SW 1271 (cell line): ENCODE results near the gene SKI.

Source experiments
- DNase-seq, 2 experiments: peaks; one replicate each; lab custom pipeline; 2025; lab: John Stamatoyannopoulos, UW

The SKI gene

DNA sequence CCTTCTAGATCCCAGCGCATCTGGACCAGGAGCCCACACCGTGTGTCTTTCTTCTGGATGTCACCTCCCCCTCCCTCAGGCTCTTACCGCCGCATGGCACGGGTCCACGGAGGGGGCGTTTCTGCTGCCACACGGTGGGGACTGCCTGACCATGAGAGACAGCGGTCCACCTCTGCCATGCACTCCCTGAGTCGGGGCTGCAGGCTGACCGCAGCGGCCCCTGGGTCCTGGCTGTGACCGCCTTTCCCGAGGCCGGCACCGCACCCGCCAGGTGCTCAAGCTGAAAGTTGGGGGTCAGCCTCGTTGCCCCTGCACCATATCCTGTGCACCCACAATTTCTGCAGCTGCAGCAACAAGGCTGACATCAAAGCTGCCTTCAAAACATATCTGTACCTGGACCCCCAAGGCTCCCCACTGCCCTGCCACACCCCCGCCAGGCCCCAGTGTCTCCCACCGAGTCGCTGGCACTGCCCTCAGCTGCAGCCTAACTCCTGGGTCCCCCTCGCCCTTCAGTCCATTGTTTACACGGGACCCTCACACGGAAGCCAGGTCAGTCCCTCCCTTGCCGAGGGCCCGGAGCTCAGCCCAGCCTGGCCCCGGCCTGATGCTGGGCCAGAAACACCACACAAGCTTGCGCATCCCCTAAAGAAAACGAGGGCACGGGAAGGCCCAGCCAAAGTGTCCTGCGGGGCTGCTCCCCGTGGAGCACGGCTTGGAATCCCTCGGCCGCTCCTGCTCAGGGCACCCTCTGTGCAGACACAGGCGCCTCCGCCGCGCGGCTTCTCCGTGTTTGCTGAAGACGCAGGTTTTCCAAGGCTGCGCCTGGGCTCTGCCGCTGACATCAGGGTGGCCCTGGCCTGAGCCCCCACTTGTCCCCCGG, 111.3 kb downstream of the SKI start:
- no peak for DNase-seq

DNA sequence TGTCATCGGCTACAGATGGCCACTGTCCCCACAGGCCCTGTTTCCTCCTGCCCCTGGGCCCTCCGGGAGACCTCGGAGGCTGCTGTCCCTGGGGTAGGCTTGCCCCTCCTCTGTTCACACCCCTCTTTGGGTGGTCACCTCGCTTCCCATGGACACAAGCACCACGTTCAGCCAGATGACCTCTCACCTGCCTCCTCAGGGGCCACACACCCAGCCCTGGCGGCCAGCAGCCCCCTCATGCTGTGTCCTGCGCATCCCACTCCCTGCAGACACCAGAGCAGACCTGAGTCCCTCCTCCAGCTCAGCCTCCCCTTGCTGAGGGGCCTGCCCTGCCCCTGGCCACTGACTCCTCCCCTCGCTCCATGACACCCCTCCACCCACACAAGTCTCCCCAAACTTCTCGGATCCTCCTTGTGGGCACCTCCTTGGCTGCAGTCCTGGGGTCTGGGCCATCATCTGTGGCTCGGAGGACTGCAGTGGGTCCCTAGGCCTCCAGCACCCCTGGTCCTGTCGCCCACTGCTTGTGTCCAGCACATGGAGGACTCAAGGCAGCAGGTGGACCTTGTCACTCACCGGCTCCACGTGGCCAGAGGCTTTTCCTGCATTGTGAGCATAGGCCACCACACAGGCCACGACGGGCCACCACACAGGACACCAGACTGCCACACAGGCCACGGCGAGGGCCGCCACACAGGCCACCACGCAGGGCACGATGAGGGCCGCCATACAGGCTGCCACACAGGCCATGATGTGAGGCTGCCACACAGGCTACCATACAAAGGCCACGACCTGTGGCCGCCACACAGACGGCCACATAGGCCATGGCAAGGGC, 112.2 kb downstream of the SKI start:
- no peak for DNase-seq

DNA sequence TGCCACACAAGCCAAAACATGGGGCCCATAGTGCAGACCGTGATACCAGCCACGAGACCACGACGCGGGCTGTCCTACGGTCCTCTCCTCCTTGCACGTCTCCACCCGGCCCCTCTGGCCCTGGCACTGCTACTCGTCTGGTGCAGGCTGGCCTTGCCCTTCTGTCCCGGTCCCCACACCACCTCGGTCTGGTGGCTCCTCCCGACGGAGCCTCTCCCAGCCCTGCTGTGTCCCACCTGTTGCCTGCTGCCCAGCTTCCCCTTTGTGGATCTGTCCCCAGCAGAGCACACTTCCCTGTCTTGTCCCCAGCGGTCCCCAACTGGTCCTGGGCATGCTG, 112.8 kb downstream of the SKI start:
- no peak for DNase-seq

DNA sequence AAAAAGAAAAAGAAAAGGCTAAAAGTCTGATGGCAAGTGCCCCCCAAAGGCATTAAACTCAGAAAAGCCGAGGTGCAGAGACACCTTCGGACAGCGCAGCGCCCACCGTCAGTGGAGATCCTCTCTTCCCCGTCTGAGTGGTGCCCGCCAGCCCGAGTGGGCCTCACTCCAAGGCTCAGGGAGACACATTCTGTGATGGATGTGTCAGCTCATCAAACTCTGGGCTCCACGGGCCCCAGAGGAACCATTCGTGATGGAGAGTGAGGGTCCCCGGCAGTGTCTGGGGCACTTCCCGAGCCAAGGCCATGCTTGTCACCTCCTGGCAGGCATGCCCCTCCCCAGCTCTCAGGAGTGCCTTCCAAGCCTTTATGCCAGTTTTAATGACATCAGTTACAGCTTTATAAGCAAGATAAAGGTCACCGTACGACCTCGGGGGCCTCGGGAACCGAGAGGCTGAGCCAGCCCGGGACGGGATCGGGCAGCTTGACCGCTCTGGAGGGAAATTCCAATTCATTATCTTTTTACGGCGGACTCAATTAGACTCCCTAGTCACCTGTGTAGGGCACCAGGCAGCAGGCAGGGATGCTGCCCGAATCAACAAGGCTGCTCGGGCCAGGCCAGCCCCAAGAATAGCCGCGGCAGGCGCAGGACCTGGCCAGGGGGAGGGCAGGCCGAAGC, 113.7 kb downstream of the SKI start:
- no peak for DNase-seq

DNA sequence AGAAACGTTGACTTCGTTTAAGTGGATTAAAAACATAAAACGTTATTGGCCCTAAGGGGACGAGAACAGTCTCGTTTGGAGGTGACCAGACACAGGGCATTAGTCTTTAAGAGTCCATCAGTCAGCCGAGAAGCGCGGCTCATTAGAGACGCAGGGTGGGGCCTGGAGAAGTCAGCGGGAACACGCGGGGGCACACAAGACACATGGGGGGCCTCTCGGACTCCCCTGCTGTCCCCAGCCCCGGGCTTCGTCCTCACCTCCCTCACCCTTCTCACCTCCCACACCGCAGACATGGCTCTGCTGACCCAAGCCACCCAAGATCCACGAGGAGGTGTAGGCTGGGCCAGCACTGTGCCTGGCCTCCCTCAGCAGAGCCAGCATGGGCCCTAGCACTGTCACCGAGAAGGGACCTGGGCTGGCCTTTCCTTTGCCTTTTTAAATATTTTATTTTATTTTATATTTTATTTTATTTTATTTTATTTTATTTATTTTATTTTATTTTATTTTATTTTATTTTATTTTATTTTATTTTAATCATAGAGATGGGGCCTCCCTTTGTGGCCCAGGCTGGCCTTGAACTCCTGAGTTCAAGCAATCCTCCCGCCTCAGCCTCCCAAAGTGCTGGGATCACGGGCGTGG, 114.4 kb downstream of the SKI start:
- no peak for DNase-seq

DNA sequence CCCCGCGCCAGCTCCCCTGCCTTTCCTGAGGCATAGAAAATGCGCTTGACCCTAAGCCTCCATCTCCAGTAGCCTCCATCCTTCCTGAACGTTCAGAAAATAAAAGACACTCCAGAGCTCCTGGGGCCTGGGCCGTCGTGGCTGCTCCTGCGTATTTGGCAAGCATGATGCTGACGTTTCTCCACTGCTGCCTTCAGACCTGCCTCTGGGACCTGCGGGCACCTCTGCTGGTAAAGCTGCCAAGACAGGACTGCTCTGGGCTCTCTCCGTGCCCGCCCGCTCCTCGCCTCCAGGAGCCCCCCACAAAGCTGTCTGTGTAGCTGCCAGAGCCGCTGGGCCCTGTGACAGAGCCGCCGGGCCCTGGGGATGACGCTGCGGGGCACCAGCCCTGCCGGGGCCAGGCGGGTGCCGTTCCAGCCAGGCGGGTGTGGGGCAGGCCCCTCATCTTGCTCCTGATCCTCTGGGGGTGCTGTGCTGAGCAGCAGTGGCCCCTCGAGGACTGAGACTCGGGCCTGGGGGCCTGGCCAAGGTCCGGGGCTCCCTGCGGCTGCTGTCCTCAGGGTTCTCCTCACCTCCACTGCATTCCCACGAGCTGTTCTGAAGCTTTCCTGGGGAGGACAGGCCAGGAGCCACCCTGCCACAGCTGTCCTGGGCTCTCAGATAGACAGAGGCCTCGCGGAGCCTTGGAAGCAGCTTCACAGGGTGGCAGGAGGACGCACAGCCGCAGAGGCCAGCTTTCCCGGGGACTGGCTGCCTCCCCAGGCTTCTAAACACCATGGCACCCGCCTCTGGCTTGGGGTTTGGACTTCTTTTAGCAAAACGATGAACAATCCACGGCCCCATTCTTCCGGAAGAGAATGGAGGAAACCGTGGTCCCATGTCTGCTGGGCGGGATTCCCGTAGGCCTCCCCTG, 115.2 kb downstream of the SKI start:
- DNase-seq: no peak

DNA sequence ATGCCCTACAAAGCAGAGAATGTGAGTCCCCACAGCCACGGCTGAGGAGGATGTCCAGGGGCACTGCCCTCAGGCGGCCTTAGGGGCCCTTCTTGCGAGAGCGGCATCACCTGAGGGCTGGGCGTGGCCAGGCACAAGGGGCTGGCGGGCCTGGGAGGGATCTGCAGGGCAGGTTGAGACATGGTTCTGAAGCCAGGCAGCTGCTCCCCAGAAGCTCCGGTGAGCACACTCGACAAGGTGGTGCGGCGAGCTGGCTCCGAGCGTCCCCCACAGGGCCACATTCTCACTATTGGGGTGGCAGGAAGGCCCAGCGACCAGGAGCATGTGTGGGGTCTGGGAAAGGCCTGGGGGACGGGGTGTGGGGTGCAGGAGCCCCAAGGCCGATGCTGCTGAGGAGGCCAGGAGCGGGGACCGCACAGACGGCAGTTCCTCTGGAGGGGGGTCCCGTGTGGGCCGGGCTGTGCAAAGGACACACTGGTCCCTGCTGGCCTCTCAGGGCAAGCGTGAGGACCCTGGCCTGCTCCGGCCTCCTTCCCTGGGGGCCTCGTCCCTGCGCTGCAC, 116.1 kb downstream of the SKI start:
- no peak for DNase-seq

DNA sequence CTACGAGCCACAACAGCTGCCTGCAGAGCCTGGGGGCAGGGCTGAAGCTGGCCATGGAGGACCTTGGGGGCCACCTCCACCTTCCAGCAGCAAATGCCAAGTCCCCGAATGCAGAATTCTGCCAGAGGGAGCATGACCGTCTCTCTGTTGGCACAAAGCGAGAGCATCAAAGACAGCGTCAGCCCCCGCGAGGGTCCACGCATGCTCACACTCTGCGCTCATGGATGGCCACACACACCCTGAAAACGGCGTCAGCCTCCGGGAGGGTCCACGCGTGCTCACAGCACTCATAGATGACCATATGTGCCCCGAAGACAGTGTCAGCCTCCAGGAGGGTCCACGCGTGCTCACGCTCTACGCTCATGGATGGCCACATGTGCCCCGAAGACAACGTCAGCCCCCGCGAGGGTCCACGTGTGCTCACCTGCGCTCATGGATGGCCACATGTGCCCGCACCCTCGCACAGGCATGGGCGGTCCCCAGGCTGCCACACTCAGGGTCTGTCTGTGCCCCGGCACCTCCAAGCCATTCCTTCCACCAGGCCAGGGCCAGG, 116.7 kb downstream of the SKI start:
- no peak for DNase-seq

DNA sequence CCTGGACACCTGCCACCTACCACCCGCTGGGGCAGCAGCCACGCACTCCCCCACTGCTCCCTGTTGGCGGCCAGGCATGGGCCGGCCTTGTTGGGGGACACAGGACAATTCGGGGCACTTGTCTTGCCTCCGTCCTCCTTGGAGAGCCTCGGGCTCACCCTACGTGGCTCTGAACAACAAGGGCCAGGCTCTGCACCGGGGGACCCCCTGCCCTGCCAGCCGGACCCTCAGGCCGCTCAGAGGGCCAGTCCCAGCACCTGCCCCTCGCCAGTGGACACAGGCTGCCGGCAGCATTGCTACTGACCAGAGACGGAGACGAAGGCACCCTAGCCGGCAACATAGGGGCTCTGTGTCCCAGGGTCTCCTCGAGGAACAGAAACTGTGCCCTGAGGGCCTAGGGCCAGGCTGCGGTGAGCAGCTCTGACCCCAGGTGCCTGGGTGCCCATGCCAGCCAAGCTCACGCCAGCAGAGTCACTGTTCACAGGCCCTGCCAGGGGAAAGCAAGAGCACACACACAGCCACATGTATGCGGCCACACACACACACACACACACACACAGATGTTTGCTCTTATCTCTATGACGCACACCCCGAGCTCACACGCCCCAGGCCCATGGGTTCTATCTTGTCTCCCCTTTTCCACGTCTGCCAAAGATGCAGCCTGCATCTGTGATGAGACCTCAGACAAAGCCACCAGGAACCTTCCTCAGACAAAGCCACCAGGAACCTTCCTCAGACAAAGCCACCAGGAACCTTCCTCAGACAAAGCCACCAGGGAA, 117.4 kb downstream of the SKI start:
- DNase-seq: no peak

DNA sequence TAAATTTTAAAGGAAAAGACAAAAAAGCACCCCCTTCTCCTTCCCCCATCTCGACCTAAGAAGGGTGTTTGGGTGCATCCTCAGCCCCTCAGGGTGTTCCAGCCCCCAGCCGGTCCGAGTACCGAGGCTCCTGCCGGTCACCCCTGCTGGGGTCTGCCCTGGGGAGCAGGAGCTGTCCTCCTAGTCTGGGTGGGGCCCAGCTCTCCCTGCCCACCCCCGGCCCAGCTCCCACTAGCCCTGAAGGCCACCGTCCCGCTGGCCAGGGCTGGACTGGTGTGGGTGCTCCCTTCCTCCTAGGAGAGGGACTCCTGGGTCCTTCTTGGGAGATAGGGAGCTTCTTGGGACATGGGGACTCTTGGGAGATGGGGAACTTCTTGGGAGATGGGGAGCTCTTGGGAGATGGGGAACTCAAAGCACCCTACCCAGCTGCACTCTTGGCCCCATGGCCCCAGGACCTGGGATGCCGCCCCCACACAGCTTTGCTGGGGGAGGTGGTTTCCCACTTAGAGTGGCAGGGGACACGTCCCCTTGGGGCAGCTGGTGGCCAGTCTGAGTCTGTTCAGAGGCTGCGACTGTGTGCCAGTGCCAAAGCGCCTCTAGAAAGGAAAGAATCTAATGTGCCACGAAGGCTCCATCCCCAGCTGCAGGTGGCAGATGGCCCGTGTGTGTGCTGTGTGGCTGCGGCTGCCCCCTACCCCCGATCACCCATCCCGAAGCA, 118.7 kb downstream of the SKI start:
- no peak for DNase-seq

DNA sequence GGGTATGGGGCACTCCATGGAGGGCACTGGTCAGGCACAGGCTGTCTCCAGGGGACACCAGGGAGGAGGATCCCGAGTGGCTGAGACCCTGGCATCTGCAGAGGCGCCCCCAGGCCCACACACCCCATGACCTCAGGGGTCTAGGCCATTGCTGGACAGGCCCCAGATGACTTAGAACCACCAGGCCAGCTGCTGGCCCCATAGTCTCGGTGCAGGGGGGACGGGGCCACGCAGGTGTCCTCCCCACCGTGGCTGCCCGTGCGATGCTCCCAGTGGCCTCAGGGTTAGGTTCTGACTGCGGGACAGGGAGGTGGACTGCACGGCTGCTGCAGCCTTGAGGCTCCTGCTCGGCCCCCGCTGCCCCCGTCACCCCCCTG, 119.3 kb downstream of the SKI start:
- no peak for DNase-seq

DNA sequence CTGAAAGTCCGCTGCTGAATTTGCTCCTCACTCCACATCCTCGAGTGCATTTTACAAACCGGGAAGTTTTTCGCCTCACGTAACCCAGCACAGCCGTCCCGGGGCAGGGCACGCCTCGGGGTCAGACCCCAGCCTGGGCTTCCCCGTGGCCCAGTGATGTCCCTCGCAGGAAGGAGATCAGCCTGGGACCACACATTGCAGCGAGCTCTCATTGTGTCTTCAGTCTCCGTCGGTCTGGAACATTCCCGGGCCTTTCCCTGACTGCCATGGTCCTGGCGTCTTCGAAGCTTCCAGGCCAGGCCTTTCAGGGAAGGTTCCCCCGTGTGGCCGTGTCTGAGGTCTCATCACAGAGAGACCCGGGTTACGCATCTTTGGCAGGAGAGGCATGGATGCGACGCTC, 119.8 kb downstream of the SKI start:
- DNase-seq: no peak

DNA sequence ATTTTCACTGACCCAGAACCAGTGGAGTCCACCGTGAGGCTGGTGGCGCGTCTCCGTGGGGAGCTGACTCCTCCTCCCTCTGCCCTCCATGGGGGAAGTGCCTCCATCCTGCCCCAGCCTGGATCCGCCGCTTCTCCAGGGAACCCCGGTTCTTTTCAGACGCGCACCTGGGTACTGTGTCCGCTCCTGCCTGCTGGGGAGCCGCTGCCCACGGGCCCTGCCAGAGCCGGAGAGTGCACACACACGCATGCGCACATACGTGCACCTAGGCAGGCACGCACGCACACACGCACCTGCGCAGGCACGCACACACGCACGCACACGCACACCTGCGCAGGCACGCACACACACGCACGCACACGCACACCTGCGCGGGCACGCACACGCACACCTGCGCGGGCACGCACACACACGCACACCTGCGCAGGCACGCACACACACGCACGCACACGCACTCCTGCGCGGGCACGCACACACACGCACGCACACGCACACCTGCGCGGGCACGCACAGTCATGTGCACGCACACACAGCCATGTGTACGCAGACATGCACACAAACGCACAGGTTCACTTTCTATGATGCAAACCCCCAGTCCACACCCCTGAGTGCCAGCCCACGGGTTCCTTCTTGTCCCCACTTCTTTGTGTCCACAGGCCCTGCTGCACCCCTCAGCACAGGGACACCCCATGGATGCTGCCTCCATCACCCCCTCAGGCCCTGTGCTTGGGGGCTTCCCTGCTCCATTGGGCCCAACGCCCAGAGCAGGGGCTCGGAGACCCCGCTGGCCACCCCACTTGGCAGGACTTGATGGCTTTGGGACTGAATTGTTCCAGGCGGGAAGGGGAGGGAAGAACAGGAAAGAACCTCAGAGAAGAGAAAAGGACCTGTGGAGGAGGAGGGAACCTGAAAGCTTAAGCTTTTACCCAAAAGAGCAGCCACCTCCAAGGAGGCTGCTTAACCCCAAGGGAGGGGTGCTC, 120.5 kb downstream of the SKI start:
- no peak for DNase-seq

DNA sequence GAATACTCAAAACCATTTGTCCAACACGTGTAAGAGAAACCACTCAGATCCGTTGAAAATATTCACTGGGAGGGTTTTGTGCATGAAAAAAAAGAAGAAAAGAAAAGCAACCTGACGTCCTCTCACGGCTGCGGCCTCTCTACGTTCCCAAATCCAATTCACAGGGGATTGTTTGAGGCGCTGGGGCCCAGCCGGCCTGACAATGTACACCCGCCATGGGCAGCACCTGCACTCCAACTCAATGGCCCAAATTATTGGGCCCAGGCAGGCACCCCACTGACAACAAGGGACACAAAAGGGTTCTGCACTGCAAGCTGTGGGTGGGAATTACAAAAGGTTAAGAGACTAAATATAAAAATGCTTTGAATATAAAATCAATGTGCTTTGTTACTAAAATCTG, 121.7 kb downstream of the SKI start:
- DNase-seq: no peak

DNA sequence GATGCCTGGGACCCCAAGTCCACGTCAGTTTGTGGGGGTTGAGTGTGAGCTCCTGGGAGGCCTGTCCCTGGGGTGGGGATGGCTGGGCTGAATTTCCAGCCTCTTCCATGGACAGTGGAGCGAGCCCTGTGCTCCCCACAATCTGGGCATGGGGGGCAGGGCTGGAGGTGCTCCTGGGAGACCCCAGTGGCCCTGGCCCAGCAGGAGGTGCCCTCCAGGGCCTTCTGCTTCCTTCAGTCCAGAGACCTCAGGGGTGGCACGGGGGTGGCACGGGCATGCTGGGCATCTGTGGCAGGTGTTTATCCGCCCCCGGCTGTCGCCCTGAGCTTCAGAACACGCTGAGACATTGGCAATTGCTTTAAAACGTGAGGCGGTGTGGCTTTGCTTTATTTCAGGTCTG, 122.4 kb downstream of the SKI start:
- no peak for DNase-seq

DNA sequence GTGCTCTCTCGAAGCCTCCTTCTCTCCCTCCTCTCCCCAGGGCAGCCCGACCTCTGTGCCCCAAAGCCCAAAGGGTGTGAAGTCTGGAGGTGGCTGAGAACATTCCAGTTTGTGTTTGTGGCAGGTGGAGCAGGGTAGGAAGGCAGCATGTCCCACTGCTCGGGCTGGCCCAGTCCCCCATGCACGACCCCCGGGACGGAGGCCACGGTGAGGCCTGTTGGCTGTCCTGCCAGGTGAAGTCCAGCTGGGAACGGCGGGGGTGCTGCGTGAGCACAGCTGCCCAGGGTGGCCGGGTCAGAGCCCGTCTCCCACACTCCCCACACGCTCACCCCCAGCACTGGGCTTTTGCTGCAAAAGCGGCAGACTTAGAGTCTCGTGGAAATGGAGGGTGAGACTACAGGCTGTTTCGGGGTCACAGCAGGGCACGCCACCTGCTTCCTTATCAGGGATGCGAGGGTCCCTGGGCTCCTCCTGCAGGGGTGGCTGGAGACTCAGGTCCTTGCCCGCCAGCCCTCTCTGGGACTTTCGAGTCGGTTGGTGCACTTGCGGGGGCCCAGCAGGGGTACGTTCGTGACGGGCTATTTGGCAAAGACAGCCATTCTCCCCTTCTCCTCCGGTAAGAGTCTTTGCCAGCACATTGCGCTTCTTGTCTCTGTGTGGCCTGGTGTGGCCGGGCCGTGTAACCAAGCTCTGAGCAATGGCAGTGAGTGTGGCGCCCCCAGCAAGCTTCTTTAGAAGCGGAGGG, 123.0 kb downstream of the SKI start:
- DNase-seq: no peak

DNA sequence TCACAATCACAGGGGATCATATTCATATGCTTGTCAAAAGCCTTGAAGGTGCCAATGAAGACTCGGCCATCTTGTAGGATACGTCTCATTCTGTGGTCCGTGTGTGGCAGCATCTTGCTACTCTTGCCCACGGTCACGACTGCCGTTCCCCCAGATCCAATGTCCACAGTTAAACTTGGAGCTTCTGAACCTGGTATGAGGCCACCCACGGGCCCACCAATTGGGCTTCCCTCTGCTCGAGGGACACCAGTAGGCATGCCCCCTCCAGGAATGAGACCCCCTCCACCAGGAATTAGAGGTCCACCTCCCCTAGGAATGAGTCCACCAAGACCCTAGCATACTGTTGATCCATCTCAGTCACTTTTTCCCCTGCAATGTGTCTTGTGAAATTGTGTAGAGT, 123.6 kb downstream of the SKI start:
- DNase-seq: no peak
